ENCODE measurements around the gene RALGAPA2.

DNA sequence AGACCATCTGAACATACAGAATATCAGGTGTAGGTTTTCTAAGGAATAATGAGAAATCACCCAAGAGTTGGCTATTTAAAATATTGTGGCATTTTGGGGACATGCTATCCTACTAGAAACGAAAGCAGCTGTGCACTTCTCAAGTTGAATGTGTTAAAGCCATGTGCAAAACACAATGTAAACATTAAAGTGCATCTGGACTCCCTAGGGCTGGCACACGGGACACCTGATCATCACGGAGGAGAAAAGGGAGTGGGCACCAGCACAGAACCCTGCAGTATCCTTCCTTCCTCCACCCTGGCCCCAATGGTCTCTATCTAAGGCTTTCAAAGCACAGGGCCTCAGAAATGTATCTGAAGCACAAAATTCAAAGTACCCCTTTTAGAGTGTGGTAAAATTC is 250.3 kb downstream of the RALGAPA2 start:
- no peak for TF ChIP-seq POLR2A (IDR thresholded peaks at IDR 0.05)
- TF ChIP-seq, protein P1, sequence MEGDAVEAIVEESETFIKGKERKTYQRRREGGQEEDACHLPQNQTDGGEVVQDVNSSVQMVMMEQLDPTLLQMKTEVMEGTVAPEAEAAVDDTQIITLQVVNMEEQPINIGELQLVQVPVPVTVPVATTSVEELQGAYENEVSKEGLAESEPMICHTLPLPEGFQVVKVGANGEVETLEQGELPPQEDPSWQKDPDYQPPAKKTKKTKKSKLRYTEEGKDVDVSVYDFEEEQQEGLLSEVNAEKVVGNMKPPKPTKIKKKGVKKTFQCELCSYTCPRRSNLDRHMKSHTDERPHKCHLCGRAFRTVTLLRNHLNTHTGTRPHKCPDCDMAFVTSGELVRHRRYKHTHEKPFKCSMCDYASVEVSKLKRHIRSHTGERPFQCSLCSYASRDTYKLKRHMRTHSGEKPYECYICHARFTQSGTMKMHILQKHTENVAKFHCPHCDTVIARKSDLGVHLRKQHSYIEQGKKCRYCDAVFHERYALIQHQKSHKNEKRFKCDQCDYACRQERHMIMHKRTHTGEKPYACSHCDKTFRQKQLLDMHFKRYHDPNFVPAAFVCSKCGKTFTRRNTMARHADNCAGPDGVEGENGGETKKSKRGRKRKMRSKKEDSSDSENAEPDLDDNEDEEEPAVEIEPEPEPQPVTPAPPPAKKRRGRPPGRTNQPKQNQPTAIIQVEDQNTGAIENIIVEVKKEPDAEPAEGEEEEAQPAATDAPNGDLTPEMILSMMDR (IDR thresholded peaks at IDR 0.05): no peak

Measured in Peyer's patch (tissue), 4 donors.